Neural cell (in vitro differentiated cells): Measurements from ENCODE around the gene ZNRF1. TPM values are rescaled to one million over a fixed set of nuclear protein-coding genes. Genes with fewer than 3 reads are reported as not detected.

ENCODE experiments used
- H2AFZ ChIP-seq: fragments of 200-600, 300-800 bp; sonication (generic), shearing (Covaris generic); 2 replicates; pipeline ENCODE4 v1.6.0; 2014; ENCODE audit warnings: low read depth, mild to moderate bottlenecking, antibody characterized with exemption, low read length, moderate library complexity
- H3F3A ChIP-seq: fragments of 200-600 bp; shearing (Covaris generic); 2 replicates; pipeline ENCODE4 v1.6.1; 2016; ENCODE audit warnings: mild to moderate bottlenecking, moderate library complexity, mixed read lengths, antibody characterized with exemption, low read length; ENCODE audit not compliant: insufficient read depth, poor library complexity, severe bottlenecking
- H3K27ac ChIP-seq: fragments of 200-600, 300-800 bp; sonication (generic), shearing (Covaris generic); 2 replicates; pipeline ENCODE4 v1.5.1; 2014; ENCODE audit warnings: mild to moderate bottlenecking, low read length, moderate library complexity
- H3K27me3 ChIP-seq: fragments of 300-800, 200-600 bp; sonication (generic), shearing (Covaris generic); 2 replicates; pipeline ENCODE4 v1.6.0; 2014; ENCODE audit warnings: mild to moderate bottlenecking, low read depth, low read length, moderate library complexity; ENCODE audit not compliant: insufficient read depth
- H3K36me3 ChIP-seq: fragments of 300-800, 200-600 bp; sonication (generic), shearing (Covaris generic); 2 replicates; pipeline ENCODE4 v1.5.1; 2014; ENCODE audit warnings: mild to moderate bottlenecking, antibody characterized with exemption, low read length, moderate library complexity; ENCODE audit not compliant: insufficient read depth
- H3K4me2 ChIP-seq: fragments of 300-800, 200-600 bp; sonication (generic), shearing (Covaris generic); 2 replicates; pipeline ENCODE4 v1.6.0; 2014; ENCODE audit warnings: mild to moderate bottlenecking, low read length
- H3K4me3 ChIP-seq: fragments of 300-800, 200-600 bp; sonication (generic), shearing (Covaris generic); 2 replicates; pipeline ENCODE4 v1.5.1; 2014; ENCODE audit warnings: mild to moderate bottlenecking, low read length, moderate library complexity
- H3K79me2 ChIP-seq: fragments of 200-600 bp; shearing (Covaris generic); replicated peaks from 2 replicates; pipeline ENCODE4 v1.6.0; 2014; ENCODE audit warnings: mild to moderate bottlenecking, low read length, moderate library complexity; ENCODE audit not compliant: insufficient read depth
- H3K9ac ChIP-seq: fragments of 300-800, 200-600 bp; sonication (generic), shearing (Covaris generic); 2 replicates; pipeline ENCODE4 v1.6.1; 2016; ENCODE audit warnings: mild to moderate bottlenecking, low read length, mixed read lengths
- H3K9me2 ChIP-seq: fragments of 200-600 bp; shearing (Covaris generic); 2 replicates; pipeline ENCODE4 v1.6.1; 2016; ENCODE audit warnings: mild to moderate bottlenecking, low read length, mixed read lengths; ENCODE audit not compliant: insufficient read depth
- H3K9me3 ChIP-seq: fragments of 200-600, 300-800 bp; sonication (generic), shearing (Covaris generic); 2 replicates; pipeline ENCODE4 v1.6.1; 2016; ENCODE audit warnings: mild to moderate bottlenecking, mixed run types, low read length, moderate library complexity, mixed read lengths
- H4K20me1 ChIP-seq: fragments of 200-600 bp; shearing (Covaris generic); 2 replicates; pipeline ENCODE4 v1.6.1; 2016; ENCODE audit warnings: mild to moderate bottlenecking, mixed run types; ENCODE audit not compliant: insufficient read depth
- CTCF ChIP-seq: fragments of 450-650 bp; IDR thresholded peaks from 2 replicates; pipeline ENCODE4 v1.5.1; 2014; ENCODE audit warnings: antibody characterized with exemption, mild to moderate bottlenecking, moderate library complexity; ENCODE audit not compliant: poor library complexity, severe bottlenecking
- EP300 ChIP-seq: fragments of 450-650 bp; conservative IDR thresholded peaks from 2 replicates; pipeline ENCODE4 v1.6.1; 2014; ENCODE audit warnings: antibody characterized with exemption, mild to moderate bottlenecking, moderate library complexity; ENCODE audit not compliant: poor library complexity, severe bottlenecking
- EZH2 ChIP-seq: fragments of 200-600, 300-800 bp; shearing (Covaris generic), sonication (generic); IDR thresholded peaks from 2 replicates; pipeline ENCODE4 v1.6.1; 2014; ENCODE audit warnings: antibody characterized with exemption, low read length, borderline replicate concordance, mild to moderate bottlenecking; ENCODE audit not compliant: insufficient read depth, poor library complexity, severe bottlenecking
- MXI1 ChIP-seq: fragments of 450-650 bp; conservative IDR thresholded peaks from 2 replicates; pipeline ENCODE4 v1.6.1; 2014; ENCODE audit warnings: antibody characterized with exemption, mild to moderate bottlenecking; ENCODE audit not compliant: poor library complexity, severe bottlenecking
- POLR2AphosphoS5 ChIP-seq: IDR thresholded peaks from 2 replicates; pipeline ENCODE4 v1.6.1; 2012
- RAD21 ChIP-seq: fragments of 450-650 bp; conservative IDR thresholded peaks from 2 replicates; pipeline ENCODE4 v1.6.1; 2014; ENCODE audit warnings: antibody characterized with exemption, mild to moderate bottlenecking, moderate library complexity
- REST ChIP-seq: IDR thresholded peaks from 2 replicates; pipeline ENCODE4 v1.6.1; 2012; ENCODE audit warnings: borderline replicate concordance
- SMC3 ChIP-seq: fragments of 450-650 bp; conservative IDR thresholded peaks from 2 replicates; pipeline ENCODE4 v1.6.1; 2014; ENCODE audit warnings: antibody characterized with exemption, mild to moderate bottlenecking, moderate library complexity; ENCODE audit not compliant: poor library complexity
- TAF1 ChIP-seq: IDR thresholded peaks from 2 replicates; pipeline ENCODE4 v1.6.1; 2012; ENCODE audit warnings: low read depth
- polyA plus RNA-seq: library from polyadenylated mRNA; depleted of rRNA; stranded (reverse); fragments of >200 nt; gene quantifications from 2 replicates; pipeline ENCODE4 v1.2.3, GENCODE V29; 2014

The ZNRF1 gene
- polyA plus RNA-seq, 1 donor from 2014 or later: 31.6 TPM

- Histone ChIP-seq H3K9me3 (peaks cover 6% of the 10 kb centered on the region), H3K36me3 (no peaks in the 10 kb centered on the region), H3K4me2 (no peak overlapping the region), H4K20me1 (peaks cover 5% of the 10 kb centered on the region), H3F3A (no peaks in the 10 kb centered on the region), H3K9me2 (no peaks in the 10 kb centered on the region), H3K27ac (no peak overlapping the region), H3K27me3 (no peaks in the 10 kb centered on the region), H3K4me3 (no peak overlapping the region), H2AFZ (no peak overlapping the region), H3K9ac (no peak overlapping the region), H3K79me2 (peaks cover 72% of the 10 kb centered on the region)
- TF ChIP-seq EZH2: no peak
- TF ChIP-seq TAF1: no peak
- TF ChIP-seq REST: no peak
- TF ChIP-seq SMC3: no peak
- TF ChIP-seq CTCF: no peak
- TF ChIP-seq POLR2AphosphoS5: no peak
Observed at GRCh38 chr16:75023009-75023408, 24.2 kb downstream of the ZNRF1 start.

- H4K20me1 ChIP-seq: peaks cover 5% of the 10 kb centered on the region
- no peak overlapping the region for H3K4me2 ChIP-seq
- H3K4me3 ChIP-seq: no peak overlapping the region
- no peaks in the 10 kb centered on the region for H3K36me3 ChIP-seq
- no peak overlapping the region for H3K27ac ChIP-seq
- no peak overlapping the region for H3K9ac ChIP-seq
- H3F3A ChIP-seq: no peaks in the 10 kb centered on the region
- H2AFZ ChIP-seq: no peak overlapping the region
- peaks cover 65% of the 10 kb centered on the region for H3K79me2 ChIP-seq
- no peak for TF ChIP-seq MXI1
- TF ChIP-seq CTCF: no peak
- no peak for TF ChIP-seq EZH2
- no peak for TF ChIP-seq RAD21
- TF ChIP-seq REST: no peak
- TF ChIP-seq SMC3: no peak
- TF ChIP-seq TAF1: no peak
- no peak for TF ChIP-seq EP300
- no peak for TF ChIP-seq POLR2AphosphoS5
- H3K9me2 ChIP-seq: no peaks in the 10 kb centered on the region
- peaks cover 6% of the 10 kb centered on the region for H3K9me3 ChIP-seq
- no peaks in the 10 kb centered on the region for H3K27me3 ChIP-seq
Observed at GRCh38 chr16:75024182-75024581, 25.4 kb downstream of the ZNRF1 start.
